GM11168 (cell line): ENCODE data around the gene CLIC4.
"Not testable (repeated sequence)": the region's sequence is repeated elsewhere in the genome, so short reads cannot be mapped to it uniquely, and the experiment has no call there.

Source experiments
- in situ Hi-C: fragments of 300-500 bp; cut with MboI; formaldehyde crosslinking; loops from one replicate; pipeline ENCODE4 v1.12.0; 2022; ENCODE audit warnings: low sequenced_read_pairs; ENCODE audit not compliant: unreplicated experiment

The CLIC4 gene

GRCh38 chr1:24803220-24803619 lies 58.0 kb downstream of the CLIC4 start:
- in situ Hi-C loops = no loop called here

GRCh38 chr1:24803987-24804530 lies 58.8 kb downstream of the CLIC4 start:
- in situ Hi-C loops = no loop called here

- in situ Hi-C loops = no loop called here
These were observed 60.5 kb downstream of the CLIC4 start for GRCh38 chr1:24805534-24806301.

GRCh38 chr1:24806588-24806987 lies 61.3 kb downstream of the CLIC4 start:
- in situ Hi-C loops = no loop called here

GRCh38 chr1:24811494-24811893 lies 66.2 kb downstream of the CLIC4 start:
- in situ Hi-C loops = not testable (repeated sequence)

GRCh38 chr1:24820221-24820620 lies 75.0 kb downstream of the CLIC4 start:
- in situ Hi-C loops = not testable (repeated sequence)

- in situ Hi-C loops = no loop called here
These were observed 77.6 kb downstream of the CLIC4 start for GRCh38 chr1:24822887-24823286.

- in situ Hi-C loops = not testable (repeated sequence)
These were observed 78.2 kb downstream of the CLIC4 start for GRCh38 chr1:24823486-24823885.

GRCh38 chr1:24825174-24825573 lies 79.9 kb downstream of the CLIC4 start:
- in situ Hi-C loops = no loop called here

- in situ Hi-C loops = no loop called here
These were observed 81.3 kb downstream of the CLIC4 start for GRCh38 chr1:24826510-24826909.

GRCh38 chr1:24827379-24828135 lies 82.3 kb downstream of the CLIC4 start:
- in situ Hi-C loops = no loop called here

GRCh38 chr1:24828183-24828886 lies 83.1 kb downstream of the CLIC4 start:
- in situ Hi-C loops = no loop called here

- in situ Hi-C loops = no loop called here
These were observed 83.6 kb downstream of the CLIC4 start for GRCh38 chr1:24828887-24829192.

GRCh38 chr1:24830680-24831272 lies 85.5 kb downstream of the CLIC4 start:
- in situ Hi-C loops = no loop called here

GRCh38 chr1:24841593-24841992 lies 96.3 kb downstream of the CLIC4 start:
- in situ Hi-C loops = no loop called here

GRCh38 chr1:24846671-24847070 lies 101.4 kb downstream of the CLIC4 start:
- in situ Hi-C loops = no loop called here

- in situ Hi-C loops = no loop called here
These were observed 103.0 kb downstream of the CLIC4 start for GRCh38 chr1:24847995-24848881.

GRCh38 chr1:24849672-24850295 lies 104.5 kb downstream of the CLIC4 start:
- in situ Hi-C loops = no loop called here

GRCh38 chr1:24850328-24850920 lies 105.2 kb downstream of the CLIC4 start:
- in situ Hi-C loops = no loop called here
